SK-N-SH treated with all-trans-retinoic acid at 6 μM for 48 hours (cell line): ENCODE data around the gene KBTBD3.

Source experiments
- ATAC-seq: fragments of 200-7000 bp; cut with Tn5 transposase; 3 replicates; pipeline ENCODE4 v1.9.1; 2020; ENCODE audit warnings: mild to moderate bottlenecking, moderate library complexity
- ARNTL ChIP-seq: fragments of 450-650 bp; formaldehyde crosslinking; IDR thresholded peaks from 2 replicates; pipeline ENCODE4 v1.5.0; 2020; ENCODE audit warnings: low read depth, mild to moderate bottlenecking, moderate library complexity, borderline replicate concordance
- BACH2 ChIP-seq: fragments of 250-450 bp; sonication (Bioruptor Pico); IDR thresholded peaks from 2 replicates; pipeline ENCODE4 v1.9.0; 2021; ENCODE audit warnings: mild to moderate bottlenecking, borderline replicate concordance
- CSDC2 ChIP-seq: fragments of 250-450 bp; sonication (Bioruptor Pico); IDR thresholded peaks from 2 replicates; pipeline ENCODE4 v1.5.0; 2020; ENCODE audit warnings: mild to moderate bottlenecking, moderate library complexity
- ESRRG ChIP-seq: fragments of 250-450 bp; sonication (Bioruptor Pico); IDR thresholded peaks from 2 replicates; pipeline ENCODE4 v1.6.1; 2021; ENCODE audit warnings: mild to moderate bottlenecking
- GLIS3 ChIP-seq: fragments of 250-450 bp; sonication (Bioruptor Pico); IDR thresholded peaks from 2 replicates; pipeline ENCODE4 v1.5.0; 2020; ENCODE audit warnings: mild to moderate bottlenecking, moderate library complexity
- ISL1 ChIP-seq: fragments of 250-450 bp; sonication (Bioruptor Pico); IDR thresholded peaks from 2 replicates; pipeline ENCODE4 v2.1.2; 2022; ENCODE audit warnings: mild to moderate bottlenecking, moderate library complexity
- OSR1 ChIP-seq: fragments of 250-450 bp; sonication (Bioruptor Pico); IDR thresholded peaks from 2 replicates; pipeline ENCODE4 v1.8.0; 2022; ENCODE audit warnings: moderate library complexity, mild to moderate bottlenecking, inconsistent platforms
- PATZ1 ChIP-seq: fragments of 250-450 bp; sonication (Bioruptor Pico); IDR thresholded peaks from 2 replicates; pipeline ENCODE4 v1.8.0; 2020; ENCODE audit warnings: mild to moderate bottlenecking, moderate library complexity, borderline replicate concordance
- PPARA ChIP-seq: fragments of 250-450 bp; sonication (Bioruptor Pico); IDR thresholded peaks from 2 replicates; pipeline ENCODE4 v1.5.0; 2020; ENCODE audit warnings: mild to moderate bottlenecking, borderline replicate concordance
- RARB ChIP-seq: fragments of 250-450 bp; sonication (Bioruptor Pico); IDR thresholded peaks from 2 replicates; pipeline ENCODE4 v1.8.0; 2021; ENCODE audit warnings: mild to moderate bottlenecking, moderate library complexity
- SNAI2 ChIP-seq: fragments of 250-450 bp; sonication (Bioruptor Pico); IDR thresholded peaks from 2 replicates; pipeline ENCODE4 v1.5.0; 2020; ENCODE audit warnings: mild to moderate bottlenecking, moderate library complexity
- TCF4 ChIP-seq: fragments of 250-450 bp; sonication (Bioruptor Pico); IDR thresholded peaks from 2 replicates; pipeline ENCODE4 v1.8.0; 2021; ENCODE audit warnings: mild to moderate bottlenecking, moderate library complexity, borderline replicate concordance
- TOX ChIP-seq: fragments of 250-450 bp; sonication (Bioruptor Pico); IDR thresholded peaks from 2 replicates; pipeline ENCODE4 v1.8.0; 2021; ENCODE audit warnings: mild to moderate bottlenecking, moderate library complexity, borderline replicate concordance
- ZC3H10 ChIP-seq: fragments of 250-450 bp; sonication (Bioruptor Pico); IDR thresholded peaks from 2 replicates; pipeline ENCODE4 v1.5.1; 2021; ENCODE audit warnings: mild to moderate bottlenecking, moderate library complexity
- ZFP3 ChIP-seq: fragments of 250-450 bp; sonication (Bioruptor Pico); IDR thresholded peaks from 2 replicates; pipeline ENCODE4 v1.5.0; 2020; ENCODE audit warnings: mild to moderate bottlenecking, moderate library complexity
- ZFP30 ChIP-seq: fragments of 450-650 bp; formaldehyde crosslinking; IDR thresholded peaks from 2 replicates; pipeline ENCODE4 v1.5.0; 2022; ENCODE audit warnings: mild to moderate bottlenecking, moderate library complexity
- ZNF565 ChIP-seq: fragments of 450-650 bp; formaldehyde crosslinking; conservative IDR thresholded peaks from 2 replicates; pipeline ENCODE4 v1.5.0; 2020; ENCODE audit warnings: low read depth, mild to moderate bottlenecking, moderate library complexity
- ZNF70 ChIP-seq: fragments of 450-650 bp; formaldehyde crosslinking; IDR thresholded peaks from 2 replicates; pipeline ENCODE4 v1.5.0; 2020; ENCODE audit warnings: mild to moderate bottlenecking, moderate library complexity
- ZNF8 ChIP-seq: fragments of 450-650 bp; formaldehyde crosslinking; IDR thresholded peaks from 2 replicates; pipeline ENCODE4 v1.5.0; 2020; ENCODE audit warnings: mild to moderate bottlenecking, moderate library complexity
- TF ChIP-seq, protein P1 (sequence below): fragments of 250-450 bp; sonication (Bioruptor Pico); IDR thresholded peaks from 2 replicates; pipeline ENCODE4 v1.5.1; 2020; ENCODE audit warnings: low read depth, mild to moderate bottlenecking, moderate library complexity
- TF ChIP-seq, protein P2 (sequence below): fragments of 250-450 bp; sonication (Bioruptor Pico); IDR thresholded peaks from 2 replicates; pipeline ENCODE4 v1.8.0; 2021; ENCODE audit warnings: low read depth, mild to moderate bottlenecking, moderate library complexity, borderline replicate concordance
- TF ChIP-seq, protein P3 (sequence below): fragments of 250-450 bp; sonication (Bioruptor Pico); IDR thresholded peaks from 2 replicates; pipeline ENCODE4 v1.5.1; 2021; ENCODE audit warnings: mild to moderate bottlenecking, moderate library complexity

Gene KBTBD3

DNA sequence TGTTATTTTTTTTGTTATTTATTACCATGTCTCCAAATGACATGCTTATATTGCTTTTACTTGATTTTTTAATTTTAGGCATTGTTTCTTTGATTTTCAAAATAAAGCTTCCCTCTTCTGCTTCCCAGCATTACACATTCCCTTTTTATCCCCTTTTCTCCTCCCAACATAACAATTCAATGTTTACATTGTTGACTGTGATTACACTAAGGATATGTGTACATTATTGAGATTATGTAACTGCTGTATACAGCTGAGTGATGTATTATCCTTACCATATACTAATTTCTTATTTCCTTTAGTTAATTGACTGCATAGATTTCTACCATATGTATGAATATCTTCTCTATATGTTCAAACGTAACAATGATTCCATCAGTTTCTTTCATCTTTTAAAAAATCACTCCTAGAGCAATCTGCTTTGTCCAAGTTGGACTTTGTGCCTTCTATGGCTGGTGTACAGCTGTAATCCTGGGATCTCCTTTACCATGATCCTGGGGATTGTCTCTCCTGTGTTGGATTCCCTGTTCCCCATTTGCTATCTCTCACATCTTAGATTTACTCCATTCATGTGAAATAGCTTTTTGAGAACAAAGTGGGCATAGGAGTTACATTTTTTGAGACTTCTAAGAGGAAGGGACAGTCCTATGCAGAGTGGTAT is 21.9 kb upstream of the KBTBD3 start:
- ATAC-seq, result no peak
- no peak for TF ChIP-seq ISL1 (CRISPR knock-in tag)
- no peak for TF ChIP-seq ZNF565 (CRISPR knock-in tag)
- TF ChIP-seq, protein P1, sequence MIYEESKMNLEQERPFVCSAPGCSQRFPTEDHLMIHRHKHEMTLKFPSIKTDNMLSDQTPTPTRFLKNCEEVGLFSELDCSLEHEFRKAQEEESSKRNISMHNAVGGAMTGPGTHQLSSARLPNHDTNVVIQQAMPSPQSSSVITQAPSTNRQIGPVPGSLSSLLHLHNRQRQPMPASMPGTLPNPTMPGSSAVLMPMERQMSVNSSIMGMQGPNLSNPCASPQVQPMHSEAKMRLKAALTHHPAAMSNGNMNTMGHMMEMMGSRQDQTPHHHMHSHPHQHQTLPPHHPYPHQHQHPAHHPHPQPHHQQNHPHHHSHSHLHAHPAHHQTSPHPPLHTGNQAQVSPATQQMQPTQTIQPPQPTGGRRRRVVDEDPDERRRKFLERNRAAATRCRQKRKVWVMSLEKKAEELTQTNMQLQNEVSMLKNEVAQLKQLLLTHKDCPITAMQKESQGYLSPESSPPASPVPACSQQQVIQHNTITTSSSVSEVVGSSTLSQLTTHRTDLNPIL, result no peak
- TF ChIP-seq PATZ1 (CRISPR knock-in tag), result no peak
- TF ChIP-seq BACH2 (CRISPR knock-in tag), result no peak
- TF ChIP-seq ZNF70 (CRISPR knock-in tag), result no peak
- no peak for TF ChIP-seq ZFP30 (CRISPR knock-in tag)
- TF ChIP-seq SNAI2 (CRISPR knock-in tag), result no peak
- TF ChIP-seq CSDC2, result no peak
- TF ChIP-seq ZC3H10 (CRISPR knock-in tag), result no peak
- no peak for TF ChIP-seq ZFP3 (CRISPR knock-in tag)
- TF ChIP-seq OSR1 (CRISPR knock-in tag), result no peak
- TF ChIP-seq, protein P2, sequence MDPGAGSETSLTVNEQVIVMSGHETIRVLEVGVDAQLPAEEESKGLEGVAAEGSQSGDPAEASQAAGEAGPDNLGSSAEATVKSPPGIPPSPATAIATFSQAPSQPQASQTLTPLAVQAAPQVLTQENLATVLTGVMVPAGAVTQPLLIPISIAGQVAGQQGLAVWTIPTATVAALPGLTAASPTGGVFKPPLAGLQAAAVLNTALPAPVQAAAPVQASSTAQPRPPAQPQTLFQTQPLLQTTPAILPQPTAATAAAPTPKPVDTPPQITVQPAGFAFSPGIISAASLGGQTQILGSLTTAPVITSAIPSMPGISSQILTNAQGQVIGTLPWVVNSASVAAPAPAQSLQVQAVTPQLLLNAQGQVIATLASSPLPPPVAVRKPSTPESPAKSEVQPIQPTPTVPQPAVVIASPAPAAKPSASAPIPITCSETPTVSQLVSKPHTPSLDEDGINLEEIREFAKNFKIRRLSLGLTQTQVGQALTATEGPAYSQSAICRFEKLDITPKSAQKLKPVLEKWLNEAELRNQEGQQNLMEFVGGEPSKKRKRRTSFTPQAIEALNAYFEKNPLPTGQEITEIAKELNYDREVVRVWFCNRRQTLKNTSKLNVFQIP (CRISPR knock-in tag), result no peak
- no peak for TF ChIP-seq TCF4 (CRISPR knock-in tag)
- TF ChIP-seq, protein P3, sequence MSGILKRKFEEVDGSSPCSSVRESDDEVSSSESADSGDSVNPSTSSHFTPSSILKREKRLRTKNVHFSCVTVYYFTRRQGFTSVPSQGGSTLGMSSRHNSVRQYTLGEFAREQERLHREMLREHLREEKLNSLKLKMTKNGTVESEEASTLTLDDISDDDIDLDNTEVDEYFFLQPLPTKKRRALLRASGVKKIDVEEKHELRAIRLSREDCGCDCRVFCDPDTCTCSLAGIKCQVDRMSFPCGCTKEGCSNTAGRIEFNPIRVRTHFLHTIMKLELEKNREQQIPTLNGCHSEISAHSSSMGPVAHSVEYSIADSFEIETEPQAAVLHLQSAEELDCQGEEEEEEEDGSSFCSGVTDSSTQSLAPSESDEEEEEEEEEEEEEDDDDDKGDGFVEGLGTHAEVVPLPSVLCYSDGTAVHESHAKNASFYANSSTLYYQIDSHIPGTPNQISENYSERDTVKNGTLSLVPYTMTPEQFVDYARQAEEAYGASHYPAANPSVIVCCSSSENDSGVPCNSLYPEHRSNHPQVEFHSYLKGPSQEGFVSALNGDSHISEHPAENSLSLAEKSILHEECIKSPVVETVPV (CRISPR knock-in tag), result no peak
- no peak for TF ChIP-seq TOX (CRISPR knock-in tag)
- no peak for TF ChIP-seq ARNTL (CRISPR knock-in tag)
- TF ChIP-seq, all 23 proteins: peak for 0

- ATAC-seq, result no peak
Measured at GRCh38 chr11:106092446-106092845, 15.3 kb upstream of the KBTBD3 start.

More at GRCh38 chr11:106092446-106092845, 15.3 kb upstream of the KBTBD3 start:
- TF ChIP-seq ZFP30 (CRISPR knock-in tag) (no peak), BACH2 (CRISPR knock-in tag) (no peak), SNAI2 (CRISPR knock-in tag) (no peak), RARB (CRISPR knock-in tag) (no peak), ZNF8 (CRISPR knock-in tag) (no peak), ZFP3 (CRISPR knock-in tag) (no peak), GLIS3 (CRISPR knock-in tag) (no peak), CSDC2 (no peak), ARNTL (CRISPR knock-in tag) (no peak), ISL1 (CRISPR knock-in tag) (no peak), ZNF70 (CRISPR knock-in tag) (no peak), ZNF565 (CRISPR knock-in tag) (no peak), TCF4 (CRISPR knock-in tag) (no peak), ESRRG (CRISPR knock-in tag) (no peak), PPARA (CRISPR knock-in tag) (no peak)
- TF ChIP-seq, protein P1, result no peak
- TF ChIP-seq, protein P3 (CRISPR knock-in tag), result no peak
- TF ChIP-seq, protein P2 (CRISPR knock-in tag), result no peak
